ENCODE data around the gene SOX18.

The SOX18 gene

DNA sequence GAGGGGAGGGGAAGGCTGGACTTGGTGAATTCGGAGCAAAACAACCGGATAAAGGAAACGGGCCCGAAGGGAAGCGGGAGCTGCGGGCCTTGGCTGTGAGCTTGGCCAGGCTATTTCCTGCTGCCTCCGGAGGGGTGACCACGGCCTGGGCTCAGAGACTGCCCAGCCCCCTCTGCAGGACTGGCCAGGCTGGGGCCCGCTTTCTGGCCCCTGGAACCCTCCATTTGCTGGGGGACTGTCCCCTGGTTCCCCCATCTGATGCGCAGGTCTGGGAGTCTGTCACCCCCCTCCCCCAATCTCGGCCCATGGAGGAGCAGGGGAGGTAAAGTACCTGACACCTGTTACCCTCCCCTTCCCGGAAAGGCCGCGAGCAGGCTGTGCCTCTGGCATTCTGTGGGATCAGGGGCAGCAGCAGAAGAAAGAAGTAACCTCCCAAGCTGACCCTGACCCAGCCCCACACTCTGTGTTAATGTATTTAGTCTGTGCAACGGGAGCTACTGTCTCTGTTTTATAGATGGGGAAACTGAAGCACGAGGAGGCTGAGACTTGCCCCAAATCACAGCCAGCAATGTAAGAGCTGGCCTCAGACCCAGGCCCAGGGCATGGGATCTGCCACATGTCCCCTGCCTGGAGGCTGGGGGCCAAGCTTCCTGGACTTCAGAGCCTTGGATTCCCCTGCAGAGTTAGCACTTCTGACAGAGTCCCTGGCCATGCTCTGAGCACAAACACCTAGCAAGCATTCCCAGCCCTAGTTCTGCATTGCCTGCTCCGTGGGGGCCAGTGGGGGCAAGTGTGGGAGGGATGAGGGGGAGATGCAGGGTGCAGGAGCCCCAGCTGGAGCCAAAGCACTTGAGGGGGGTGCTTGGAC is 9.9 kb downstream of the SOX18 start:
- no peak for DNase-seq

GRCh38 chr20:64038565-64039292 is 10.7 kb downstream of the SOX18 start:
- DNase-seq: peak in 18 of 51 donors; percentile 2 to 52 (median 14)

DNA sequence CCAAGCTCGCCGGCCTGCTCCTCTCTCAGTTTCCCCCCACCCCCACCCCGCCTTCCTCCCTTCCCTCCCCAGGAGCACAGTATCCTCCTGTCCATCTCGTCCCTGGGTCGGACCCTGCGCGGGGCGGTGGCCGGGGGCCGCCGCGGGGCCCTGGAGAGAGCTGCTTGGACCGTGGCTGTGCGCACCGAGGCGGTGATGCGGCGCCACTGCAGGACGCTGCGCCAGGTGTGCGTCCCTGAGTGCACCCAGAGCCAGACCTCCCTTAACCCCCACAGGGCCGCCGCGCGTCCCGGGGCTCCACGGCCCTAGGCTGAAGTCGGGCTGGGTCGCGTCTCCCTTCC is 11.2 kb downstream of the SOX18 start:
- no peak for DNase-seq

DNA sequence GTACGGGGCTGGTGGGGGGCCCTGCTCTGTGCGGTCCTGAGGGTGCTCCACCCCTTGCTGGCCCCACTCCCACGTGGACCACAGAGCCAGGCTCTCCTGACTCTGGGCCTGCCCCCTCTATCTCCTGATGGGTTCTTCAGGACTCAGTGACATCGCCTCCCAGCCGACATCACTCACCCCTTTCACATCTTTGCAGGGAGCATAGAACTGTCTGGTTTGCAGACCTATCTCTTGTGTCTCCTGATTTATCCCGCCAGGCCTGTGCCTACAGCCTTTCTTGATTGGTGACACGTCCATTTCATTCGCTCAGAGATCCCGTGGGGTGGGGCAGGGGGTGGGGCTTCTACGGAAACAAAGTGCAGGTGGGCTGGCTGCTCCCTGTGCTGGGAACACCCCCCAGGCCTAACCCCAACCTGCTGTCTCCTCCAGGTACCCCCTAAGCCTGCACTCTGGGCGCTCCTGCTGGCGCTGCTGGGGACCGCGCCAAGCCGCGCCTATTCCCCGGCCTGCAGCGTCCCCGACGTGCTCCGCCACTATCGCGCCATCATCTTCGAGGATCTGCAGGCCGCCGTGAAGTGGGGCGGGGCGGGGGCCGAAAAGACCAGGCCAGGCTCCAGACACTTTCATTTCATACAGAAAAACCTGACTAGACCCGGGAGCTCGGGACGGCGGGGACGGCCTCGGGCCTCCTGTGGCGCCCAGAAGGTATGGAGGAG is 11.8 kb downstream of the SOX18 start:
- DNase-seq: no peak

- DNase-seq: no peak
Observed at GRCh38 chr20:64037199-64037497, 12.3 kb downstream of the SOX18 start.

GRCh38 chr20:64036346-64037198 is 12.9 kb downstream of the SOX18 start:
- DNase-seq: no peak

DNA sequence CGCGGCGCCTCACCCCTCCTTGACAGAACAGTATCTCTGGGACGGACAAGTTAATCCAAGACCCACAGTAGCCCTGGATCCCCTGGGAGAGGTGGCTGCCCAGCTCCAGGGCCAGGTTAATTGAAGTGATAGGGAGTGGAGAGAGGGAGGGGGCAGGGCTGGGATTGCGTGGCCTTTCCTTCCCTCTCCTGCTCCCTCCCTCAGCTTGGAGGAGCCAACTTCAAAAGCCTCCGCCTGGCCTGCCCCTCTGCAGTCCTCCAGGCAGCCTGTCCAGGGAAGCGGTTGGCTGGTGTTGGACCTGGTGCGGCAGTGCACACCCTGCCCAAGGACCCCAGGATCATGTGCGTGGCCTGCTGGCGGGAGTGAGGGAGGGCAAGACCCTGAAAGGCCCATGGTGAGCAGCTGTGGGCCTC is 13.5 kb downstream of the SOX18 start, which contains the start of gene C20orf204:
Gene C20orf204, plus strand, starts transcription at position 250 of the 413 bp plus-strand sequence. Its CDS starts 142 bp downstream, at position 392.
- no peak for DNase-seq

- DNase-seq: no peak
Observed at GRCh38 chr20:64035066-64035932, 14.1 kb downstream of the SOX18 start.

- DNase-seq: no peak
Observed at GRCh38 chr20:64033981-64034493, 15.4 kb downstream of the SOX18 start.

GRCh38 chr20:64032706-64033624 is 16.5 kb downstream of the SOX18 start:
- DNase-seq: no peak

GRCh38 chr20:64031822-64032314 is 17.6 kb downstream of the SOX18 start:
- DNase-seq: no peak

GRCh38 chr20:64030371-64031134 is 18.9 kb downstream of the SOX18 start:
- DNase-seq: no peak

DNA sequence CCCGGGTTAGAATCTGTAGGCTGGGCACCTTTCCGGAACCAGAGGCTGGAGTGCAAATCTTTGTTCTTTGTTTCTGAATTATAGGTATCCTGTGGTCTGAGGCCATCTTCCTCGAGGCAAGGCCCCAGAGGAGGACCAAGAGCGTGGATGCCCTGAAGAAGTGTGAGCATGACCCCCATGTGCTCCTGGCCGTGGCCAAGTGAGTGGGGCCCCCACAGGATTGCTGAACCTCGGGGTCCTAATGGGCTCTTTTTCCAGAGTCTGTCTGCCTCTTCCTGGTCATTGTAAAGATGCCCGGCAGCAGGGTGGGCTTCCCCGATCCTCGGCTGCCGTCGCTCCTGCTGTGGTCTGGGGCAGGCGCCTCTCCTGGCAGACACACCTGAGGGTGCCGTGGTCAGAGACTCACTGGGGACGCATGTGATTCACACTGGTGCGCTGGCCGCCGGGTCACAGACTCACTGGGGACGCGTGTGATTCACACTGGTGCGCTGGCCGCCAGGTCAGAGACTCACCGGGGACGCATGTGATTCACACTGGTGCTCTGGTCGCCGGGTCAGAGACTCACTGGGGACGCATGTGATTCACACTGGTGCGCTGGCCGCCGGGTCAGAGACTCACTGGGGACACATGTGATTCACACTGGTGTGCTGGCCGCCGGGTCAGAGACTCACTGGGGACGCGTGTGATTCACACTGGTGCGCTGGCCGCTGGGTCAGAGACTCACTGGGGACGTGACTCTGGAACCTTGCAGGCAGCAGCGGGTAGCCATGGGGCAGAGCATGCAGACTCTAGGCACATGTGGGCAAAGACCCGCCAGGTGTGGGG is 19.9 kb downstream of the SOX18 start:
- DNase-seq: no peak

- DNase-seq: no peak
Observed at GRCh38 chr20:64027981-64028685, 21.3 kb downstream of the SOX18 start.

DNA sequence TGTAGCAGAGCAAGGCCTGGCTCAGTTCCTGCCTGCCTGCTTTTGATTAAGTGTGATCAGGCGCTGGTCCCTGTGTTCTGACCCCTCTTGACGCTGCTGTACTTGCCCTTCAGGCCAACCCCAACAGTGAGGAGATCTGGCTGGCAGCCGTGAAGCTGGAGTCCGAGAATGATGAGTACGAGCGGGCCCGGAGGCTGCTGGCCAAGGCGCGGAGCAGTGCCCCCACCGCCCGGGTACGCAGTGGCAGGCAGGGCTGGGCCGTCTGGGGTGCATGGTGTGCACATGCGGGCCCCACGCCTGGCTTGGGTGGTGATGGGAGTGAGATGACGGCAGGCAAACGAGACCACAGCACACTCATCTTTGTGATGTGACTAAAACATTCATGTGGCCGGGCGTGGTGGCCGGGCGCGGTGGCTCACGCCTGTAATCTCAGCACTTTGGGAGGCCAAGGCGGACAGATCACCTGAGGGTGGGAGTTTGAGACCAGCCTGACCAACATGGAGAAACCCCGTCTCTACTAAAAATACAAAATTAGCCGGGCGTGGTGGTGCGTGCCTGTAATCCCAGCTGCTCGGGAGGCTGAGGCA is 23.5 kb downstream of the SOX18 start:
- no peak for DNase-seq
